NOMO-1 treated with DMSO at 0.1 percent for 48 hours (cell line): Measurements from ENCODE around the gene ELMO3.
A peak's percentile ranks its signal among the peaks of the same experiment; 100 is the strongest.

Experiments
- DNase-seq: peaks from one replicate; lab custom pipeline; 2025; ENCODE audit not compliant: unreplicated experiment; lab: John Stamatoyannopoulos, UW

Gene ELMO3

GRCh38 chr16:67163164-67163998, 35.5 kb upstream of the ELMO3 start:
- DNase-seq = no peak

- DNase-seq = no peak
Measured at GRCh38 chr16:67163999-67164558, 34.9 kb upstream of the ELMO3 start.

DNA sequence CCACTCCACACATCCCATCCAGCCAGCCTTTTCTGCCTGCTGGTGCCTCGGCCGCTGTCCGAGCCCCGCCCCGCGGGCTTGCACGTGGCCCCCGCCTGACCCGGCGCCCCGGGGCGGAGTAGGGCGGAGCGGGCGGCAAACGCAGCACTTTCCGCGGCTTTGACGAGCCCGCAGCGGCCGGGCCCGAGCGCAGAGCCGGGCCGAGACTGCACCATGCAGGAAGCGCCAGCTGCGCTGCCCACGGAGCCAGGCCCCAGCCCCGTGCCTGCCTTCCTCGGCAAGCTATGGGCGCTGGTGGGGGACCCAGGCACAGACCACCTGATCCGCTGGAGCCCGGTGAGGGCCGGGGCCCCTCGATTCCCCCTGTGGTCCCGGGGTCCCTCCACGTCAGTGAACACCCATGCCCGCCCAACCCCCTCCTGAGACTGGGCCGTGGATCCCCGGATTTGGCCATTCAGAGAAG, 34.3 kb upstream of the ELMO3 start, which contains the start of gene HSF4:
Gene HSF4 (plus strand): TSS at position 147 of the 463 bp plus-strand sequence. CDS start 67 bp downstream, at position 214.
- DNase-seq = no peak

DNA sequence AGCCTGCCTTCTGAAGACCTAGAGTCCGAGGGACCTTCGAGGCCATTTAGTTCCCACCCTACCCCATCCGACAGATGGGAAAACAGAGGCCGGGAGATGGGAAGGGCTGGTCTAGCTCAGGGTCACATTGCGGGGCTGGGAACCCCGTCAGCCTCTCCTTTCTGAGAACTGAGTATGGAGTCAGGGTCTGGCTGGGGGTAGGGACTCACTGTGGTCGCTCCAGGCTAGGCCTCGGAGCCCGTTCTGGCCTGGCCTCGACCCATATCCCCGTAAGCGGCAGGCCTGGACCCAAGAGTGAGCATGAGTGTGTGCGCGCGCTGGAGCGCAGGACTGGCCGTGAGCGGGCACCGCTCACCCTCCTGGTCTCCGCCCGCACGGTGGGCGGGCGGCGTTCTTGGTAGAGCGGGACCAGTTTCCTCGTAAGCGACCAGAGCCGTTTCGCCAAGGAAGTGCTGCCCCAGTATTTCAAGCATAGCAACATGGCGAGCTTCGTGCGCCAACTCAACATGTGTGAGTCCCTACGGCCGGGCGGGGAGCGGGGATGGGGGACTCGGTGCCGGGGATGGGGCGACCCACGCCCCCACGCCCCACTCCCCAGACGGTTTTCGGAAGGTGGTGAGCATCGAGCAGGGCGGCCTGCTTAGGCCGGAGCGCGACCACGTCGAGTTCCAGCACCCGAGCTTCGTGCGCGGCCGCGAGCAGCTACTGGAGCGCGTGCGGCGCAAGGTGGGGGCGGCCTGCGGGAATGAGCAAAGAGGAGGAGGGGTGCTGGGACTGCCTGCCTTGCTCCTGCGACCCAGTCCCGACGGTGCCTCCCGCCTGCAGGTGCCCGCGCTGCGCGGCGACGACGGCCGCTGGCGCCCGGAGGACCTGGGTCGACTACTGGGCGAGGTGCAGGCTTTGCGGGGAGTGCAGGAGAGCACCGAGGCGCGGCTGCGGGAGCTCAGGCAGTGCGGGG, 33.5 kb upstream of the ELMO3 start:
- no peak for DNase-seq

GRCh38 chr16:67166110-67166547, 32.8 kb upstream of the ELMO3 start:
- DNase-seq = no peak

- no peak for DNase-seq
Measured at GRCh38 chr16:67166598-67167168, 32.2 kb upstream of the ELMO3 start.

DNA sequence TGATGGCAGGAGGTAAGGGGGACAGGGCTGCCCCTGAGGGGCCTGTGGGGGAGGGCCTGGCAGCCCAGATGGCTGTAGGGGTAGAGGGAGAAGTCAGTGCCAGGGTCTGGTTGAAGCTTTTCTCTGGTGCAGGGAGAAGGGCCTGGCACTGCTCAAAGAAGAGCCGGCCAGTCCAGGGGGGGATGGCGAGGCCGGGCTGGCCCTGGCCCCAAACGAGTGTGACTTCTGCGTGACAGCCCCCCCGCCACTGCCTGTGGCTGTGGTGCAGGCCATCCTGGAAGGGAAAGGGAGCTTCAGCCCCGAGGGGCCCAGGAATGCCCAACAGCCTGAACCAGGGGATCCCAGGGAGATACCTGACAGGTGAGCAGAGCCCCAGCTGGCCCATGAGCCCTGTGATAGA, 31.3 kb upstream of the ELMO3 start:
- DNase-seq = no peak

- DNase-seq = no peak
Measured at GRCh38 chr16:67169011-67169451, 29.9 kb upstream of the ELMO3 start.

- no peak for DNase-seq
Measured at GRCh38 chr16:67169642-67170167, 29.2 kb upstream of the ELMO3 start.

DNA sequence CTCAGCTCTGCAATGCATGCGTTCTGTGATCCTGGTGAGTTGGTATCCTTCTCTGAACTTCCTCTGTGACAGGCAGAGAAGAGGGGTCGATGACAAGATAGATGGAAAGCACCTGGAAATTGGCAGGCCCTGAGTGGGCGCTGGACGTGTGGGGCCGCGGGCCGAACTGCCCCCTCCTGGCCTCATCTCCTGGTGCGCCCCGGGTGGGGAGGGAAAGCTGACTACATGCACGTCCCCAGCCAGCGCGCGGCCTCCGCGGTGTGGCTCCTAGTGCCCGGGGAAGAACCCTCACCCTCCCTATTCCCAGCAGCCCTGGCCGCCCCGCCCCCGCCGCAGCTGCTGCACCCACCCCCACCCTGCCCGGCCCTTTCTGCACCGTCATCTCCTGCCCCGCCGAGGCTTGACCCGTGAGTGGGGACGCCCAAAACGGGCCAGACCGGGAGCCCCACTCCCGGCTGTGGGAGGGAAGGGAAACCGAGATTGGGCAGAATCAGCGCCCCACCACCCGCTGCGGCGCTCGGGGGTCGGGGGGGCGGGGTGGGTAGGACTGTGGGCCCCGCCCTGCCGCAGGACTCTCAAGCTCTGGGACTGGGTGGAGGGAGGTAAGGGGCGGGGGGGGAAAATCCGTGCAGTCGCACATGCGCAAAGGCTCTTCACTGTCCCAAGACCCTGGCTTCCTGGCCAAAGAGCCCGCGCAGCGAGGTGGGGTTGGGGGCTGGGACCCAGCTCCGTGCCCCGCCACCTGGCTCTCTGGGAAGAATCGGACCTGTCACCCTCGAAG, 28.6 kb upstream of the ELMO3 start, which contains the start of gene NOL3:
Gene NOL3 (plus strand): TSS at position 371 of the 781 bp plus-strand sequence.
- no peak for DNase-seq

DNA sequence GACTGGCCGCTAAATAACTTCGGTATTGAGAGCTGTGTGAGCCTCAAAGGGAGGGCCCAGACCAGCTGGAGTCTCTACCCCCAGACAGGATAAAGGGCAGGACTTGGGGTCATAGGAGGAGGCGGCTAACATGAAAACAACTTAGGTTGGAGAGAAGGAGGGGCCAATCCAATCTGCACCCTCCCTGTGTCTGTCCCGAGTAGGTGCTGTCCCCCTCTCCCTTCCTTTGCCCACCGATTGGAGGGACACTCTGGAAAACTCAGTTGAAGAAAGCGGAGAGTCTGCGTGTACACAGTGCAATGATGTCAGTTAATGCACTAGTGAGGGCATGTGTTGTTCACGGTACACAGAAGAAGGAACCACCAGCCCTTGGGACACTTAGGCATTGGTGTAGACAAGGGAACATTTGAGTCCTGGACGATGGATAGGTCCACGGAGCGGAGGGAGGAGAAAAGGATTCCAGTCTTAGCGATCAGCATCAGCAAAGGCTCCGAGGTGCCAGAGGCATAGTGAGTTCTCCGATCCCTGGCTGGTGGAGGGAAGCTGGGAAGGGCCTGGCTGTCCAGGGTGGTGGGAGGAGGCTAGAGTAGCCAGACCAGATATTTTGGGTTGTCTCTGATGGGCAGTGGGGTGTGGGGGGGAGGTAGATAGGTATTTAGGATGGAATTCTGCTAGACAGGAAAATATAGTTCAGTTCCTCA, 27.8 kb upstream of the ELMO3 start:
- DNase-seq = no peak

GRCh38 chr16:67173323-67173722, 25.6 kb upstream of the ELMO3 start:
- no peak for DNase-seq

DNA sequence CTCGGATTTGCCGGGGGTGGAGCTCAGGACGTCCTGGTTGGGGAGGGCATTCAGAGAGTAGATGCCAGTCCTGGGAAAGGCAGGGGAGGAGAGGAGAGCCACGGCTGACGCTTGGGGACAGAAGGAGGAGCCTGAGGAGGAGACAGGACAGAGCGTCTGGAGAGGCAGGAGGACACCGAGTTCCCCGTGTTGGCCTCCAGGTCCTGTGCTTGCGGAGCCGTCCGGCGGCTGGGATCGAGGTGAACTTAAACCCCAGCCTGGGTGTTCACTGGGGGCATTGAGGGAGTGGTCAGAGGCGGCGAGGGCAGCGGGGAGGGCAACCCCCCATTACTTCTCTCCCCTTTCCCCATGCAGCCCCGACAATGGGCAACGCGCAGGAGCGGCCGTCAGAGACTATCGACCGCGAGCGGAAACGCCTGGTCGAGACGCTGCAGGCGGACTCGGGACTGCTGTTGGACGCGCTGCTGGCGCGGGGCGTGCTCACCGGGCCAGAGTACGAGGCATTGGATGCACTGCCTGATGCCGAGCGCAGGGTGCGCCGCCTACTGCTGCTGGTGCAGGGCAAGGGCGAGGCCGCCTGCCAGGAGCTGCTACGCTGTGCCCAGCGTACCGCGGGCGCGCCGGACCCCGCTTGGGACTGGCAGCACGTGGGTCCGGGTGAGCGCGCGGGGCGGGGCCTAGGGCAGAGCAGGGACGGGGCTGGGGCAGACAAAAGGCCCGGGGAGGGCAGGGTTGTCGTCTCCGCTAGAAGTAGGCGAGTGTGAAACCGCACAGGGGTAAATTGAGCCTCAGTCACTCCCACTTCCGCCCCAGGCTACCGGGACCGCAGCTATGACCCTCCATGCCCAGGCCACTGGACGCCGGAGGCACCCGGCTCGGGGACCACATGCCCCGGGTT, 24.9 kb upstream of the ELMO3 start:
- peak; percentile 67 for DNase-seq

GRCh38 chr16:67174706-67175231, 24.2 kb upstream of the ELMO3 start:
- no peak for DNase-seq

DNA sequence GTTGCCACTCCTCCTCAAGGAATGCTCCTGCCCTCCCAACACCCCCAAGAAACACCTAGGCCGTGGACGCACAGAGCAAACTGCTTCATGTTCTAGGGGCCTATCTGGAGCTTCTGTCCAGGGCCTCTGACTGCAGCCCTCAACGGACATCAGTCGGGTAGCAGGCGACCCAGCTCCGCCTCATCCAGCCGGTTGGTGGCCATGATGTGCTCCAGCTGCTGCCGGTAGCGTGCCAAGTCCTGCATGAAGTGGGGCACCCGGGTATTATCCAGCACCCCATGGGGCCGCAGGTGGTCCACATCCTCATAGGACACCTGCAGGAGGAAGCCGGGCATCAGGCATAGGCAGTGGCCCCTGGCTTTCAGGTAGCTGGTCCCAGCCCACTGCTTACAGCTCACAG, 22.3 kb upstream of the ELMO3 start:
- DNase-seq = no peak

- no peak for DNase-seq
Measured at GRCh38 chr16:67177743-67178699, 20.9 kb upstream of the ELMO3 start.
